Prostate gland (tissue), 2 donors: ENCODE measurements around the gene BAG3.

Experiments used
- CTCF ChIP-seq, 4 experiments: fragments of 200-600 bp in 2 of 4; fragments of 450-650 bp in 2 of 4; sonication (generic) in 2 of 4; IDR thresholded peaks; 1 replicate in 3 of 4; 2 replicates in 1 of 4; pipeline ENCODE4 v1.5.1; 2016 to 2019; ENCODE audit warnings: antibody characterized with exemption in 4 of 4, mild to moderate bottlenecking in 2 of 4, moderate library complexity in 2 of 4
- POLR2A ChIP-seq: fragments of 450-650 bp; IDR thresholded peaks from one replicate; pipeline ENCODE4 v1.6.1; 2016; ENCODE audit warnings: antibody characterized with exemption, mild to moderate bottlenecking

- TF ChIP-seq POLR2A: no peak
- no peak for TF ChIP-seq CTCF (IDR thresholded peaks at IDR 0.05)
These were observed 42.2 kb downstream of the BAG3 start for GRCh38 chr10:119693262-119693957.
